Body of pancreas (tissue), 4 donors: ENCODE results near the gene HDDC3.
"Not testable (repeated sequence)": the region's sequence is repeated elsewhere in the genome, so short reads cannot be mapped to it uniquely, and the experiment has no call there.

Experiments
- POLR2A ChIP-seq, 3 donors: fragments of 450-650 bp; IDR thresholded peaks; one replicate each; pipeline ENCODE4 v1.6.1; 2016; ENCODE audit warnings: antibody characterized with exemption in 3 of 3, mild to moderate bottlenecking in 2 of 3
- TF ChIP-seq, protein P1 (sequence below), 7 experiments: fragments of 450-650 bp in 4 of 7; fragments of 200-600 bp in 3 of 7; sonication (generic) in 3 of 7; IDR thresholded peaks; one replicate each; pipeline ENCODE4 v1.5.1; 2016 to 2019; ENCODE audit warnings: antibody characterized with exemption in 7 of 7

DNA sequence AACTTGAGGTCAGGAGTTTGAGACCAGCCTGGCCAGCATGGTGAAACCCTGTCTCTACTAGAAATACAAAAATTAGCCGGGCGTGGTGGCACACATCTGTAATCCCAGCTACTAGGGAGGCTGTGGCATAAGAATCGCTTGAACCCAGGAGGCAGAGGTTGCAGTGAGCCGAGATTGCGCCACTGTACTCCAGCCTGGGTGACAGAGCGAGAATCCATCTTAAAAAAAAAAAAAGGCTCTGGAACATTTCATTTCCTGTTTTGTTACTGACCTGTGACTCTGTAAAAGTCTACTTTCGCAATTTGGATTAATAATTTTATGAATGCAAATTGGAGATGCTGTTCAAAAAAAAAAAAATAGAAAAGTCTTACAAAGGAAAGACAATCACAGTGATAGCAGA lies 4.2 kb downstream of the HDDC3 start:
- TF ChIP-seq, protein P1, sequence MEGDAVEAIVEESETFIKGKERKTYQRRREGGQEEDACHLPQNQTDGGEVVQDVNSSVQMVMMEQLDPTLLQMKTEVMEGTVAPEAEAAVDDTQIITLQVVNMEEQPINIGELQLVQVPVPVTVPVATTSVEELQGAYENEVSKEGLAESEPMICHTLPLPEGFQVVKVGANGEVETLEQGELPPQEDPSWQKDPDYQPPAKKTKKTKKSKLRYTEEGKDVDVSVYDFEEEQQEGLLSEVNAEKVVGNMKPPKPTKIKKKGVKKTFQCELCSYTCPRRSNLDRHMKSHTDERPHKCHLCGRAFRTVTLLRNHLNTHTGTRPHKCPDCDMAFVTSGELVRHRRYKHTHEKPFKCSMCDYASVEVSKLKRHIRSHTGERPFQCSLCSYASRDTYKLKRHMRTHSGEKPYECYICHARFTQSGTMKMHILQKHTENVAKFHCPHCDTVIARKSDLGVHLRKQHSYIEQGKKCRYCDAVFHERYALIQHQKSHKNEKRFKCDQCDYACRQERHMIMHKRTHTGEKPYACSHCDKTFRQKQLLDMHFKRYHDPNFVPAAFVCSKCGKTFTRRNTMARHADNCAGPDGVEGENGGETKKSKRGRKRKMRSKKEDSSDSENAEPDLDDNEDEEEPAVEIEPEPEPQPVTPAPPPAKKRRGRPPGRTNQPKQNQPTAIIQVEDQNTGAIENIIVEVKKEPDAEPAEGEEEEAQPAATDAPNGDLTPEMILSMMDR (IDR thresholded peaks at IDR 0.05), result not testable (repeated sequence)
- not testable (repeated sequence) for TF ChIP-seq POLR2A (IDR thresholded peaks at IDR 0.05)
